GM12865 (cell line): ENCODE data around the gene IQCE.

Experiments used
- DNase-seq: peaks from one replicate; pipeline ENCODE4 v3.0.0; 2010; ENCODE audit warnings: low read depth
- H3K4me3 ChIP-seq: 2 replicates; pipeline ENCODE4 v1.5.1; 2011; ENCODE audit warnings: mild to moderate bottlenecking, low read depth, low read length, control low read depth
- TF ChIP-seq, protein P1 (sequence below): IDR thresholded peaks from 2 replicates; pipeline ENCODE4 v1.5.1; 2011; ENCODE audit warnings: low read length, control low read depth, low read depth, inconsistent platforms; ENCODE audit not compliant: insufficient read depth; ENCODE audit errors: missing control alignments

Gene IQCE

DNA sequence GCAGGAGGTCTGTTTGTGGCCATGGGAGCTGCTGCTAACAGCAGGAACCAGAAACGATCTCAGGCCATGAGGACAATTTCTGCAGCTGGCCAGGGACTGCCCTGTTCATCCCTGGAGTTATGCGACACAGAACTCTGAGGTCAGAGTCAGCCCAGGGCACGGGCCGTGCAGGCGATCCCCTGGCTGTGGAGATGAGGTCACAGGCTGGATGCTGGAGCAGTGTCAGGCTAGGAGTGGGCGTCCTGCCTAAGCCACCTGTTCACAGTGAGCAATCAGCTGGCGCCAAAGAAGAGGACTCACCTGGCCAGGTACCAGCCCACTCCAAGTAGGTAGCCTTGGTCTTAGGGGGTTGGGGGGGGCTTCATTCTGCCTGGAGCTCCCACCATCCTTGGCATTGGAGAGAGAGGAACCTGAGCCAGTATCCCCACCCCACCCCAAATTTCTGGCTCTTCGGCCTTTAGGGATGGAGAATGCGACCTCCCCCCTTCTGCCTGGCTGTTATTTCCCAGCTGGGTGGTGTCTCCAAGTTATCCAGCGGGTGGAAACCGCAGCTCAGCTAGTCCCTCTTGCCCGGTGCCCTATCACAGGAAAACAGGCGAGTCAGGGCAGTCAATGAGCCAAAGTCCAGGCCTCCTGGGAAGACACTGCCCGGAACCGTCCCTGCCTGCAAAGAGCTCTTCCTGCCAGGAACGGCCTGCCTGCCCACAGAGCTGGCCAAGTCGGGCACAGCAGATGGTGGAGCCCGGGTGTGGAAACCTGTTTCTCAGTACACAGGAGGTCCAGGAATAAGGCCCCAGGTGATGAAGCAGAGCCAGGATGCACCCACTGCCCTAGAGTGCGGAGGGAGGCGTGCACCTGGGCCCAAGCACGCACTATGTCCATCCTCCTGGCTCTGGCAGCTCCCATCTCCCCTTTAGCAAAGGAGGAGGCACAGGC lies 71.2 kb downstream of the IQCE start:
- no peak overlapping the region for H3K4me3 ChIP-seq
- TF ChIP-seq, protein P1, sequence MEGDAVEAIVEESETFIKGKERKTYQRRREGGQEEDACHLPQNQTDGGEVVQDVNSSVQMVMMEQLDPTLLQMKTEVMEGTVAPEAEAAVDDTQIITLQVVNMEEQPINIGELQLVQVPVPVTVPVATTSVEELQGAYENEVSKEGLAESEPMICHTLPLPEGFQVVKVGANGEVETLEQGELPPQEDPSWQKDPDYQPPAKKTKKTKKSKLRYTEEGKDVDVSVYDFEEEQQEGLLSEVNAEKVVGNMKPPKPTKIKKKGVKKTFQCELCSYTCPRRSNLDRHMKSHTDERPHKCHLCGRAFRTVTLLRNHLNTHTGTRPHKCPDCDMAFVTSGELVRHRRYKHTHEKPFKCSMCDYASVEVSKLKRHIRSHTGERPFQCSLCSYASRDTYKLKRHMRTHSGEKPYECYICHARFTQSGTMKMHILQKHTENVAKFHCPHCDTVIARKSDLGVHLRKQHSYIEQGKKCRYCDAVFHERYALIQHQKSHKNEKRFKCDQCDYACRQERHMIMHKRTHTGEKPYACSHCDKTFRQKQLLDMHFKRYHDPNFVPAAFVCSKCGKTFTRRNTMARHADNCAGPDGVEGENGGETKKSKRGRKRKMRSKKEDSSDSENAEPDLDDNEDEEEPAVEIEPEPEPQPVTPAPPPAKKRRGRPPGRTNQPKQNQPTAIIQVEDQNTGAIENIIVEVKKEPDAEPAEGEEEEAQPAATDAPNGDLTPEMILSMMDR: no peak
- no peak for DNase-seq

GRCh38 chr7:2631946-2632732 lies 73.4 kb downstream of the IQCE start, which contains the start of gene TTYH3:
TSS of gene TTYH3 (plus strand) at chr7:2631986. CDS start at chr7:2632156, 170 bp downstream.
- DNase-seq: peak; percentile 34
- H3K4me3 ChIP-seq: peak within 1 kb of the TSS; percentile 69
- TF ChIP-seq, protein P1: no peak

DNA sequence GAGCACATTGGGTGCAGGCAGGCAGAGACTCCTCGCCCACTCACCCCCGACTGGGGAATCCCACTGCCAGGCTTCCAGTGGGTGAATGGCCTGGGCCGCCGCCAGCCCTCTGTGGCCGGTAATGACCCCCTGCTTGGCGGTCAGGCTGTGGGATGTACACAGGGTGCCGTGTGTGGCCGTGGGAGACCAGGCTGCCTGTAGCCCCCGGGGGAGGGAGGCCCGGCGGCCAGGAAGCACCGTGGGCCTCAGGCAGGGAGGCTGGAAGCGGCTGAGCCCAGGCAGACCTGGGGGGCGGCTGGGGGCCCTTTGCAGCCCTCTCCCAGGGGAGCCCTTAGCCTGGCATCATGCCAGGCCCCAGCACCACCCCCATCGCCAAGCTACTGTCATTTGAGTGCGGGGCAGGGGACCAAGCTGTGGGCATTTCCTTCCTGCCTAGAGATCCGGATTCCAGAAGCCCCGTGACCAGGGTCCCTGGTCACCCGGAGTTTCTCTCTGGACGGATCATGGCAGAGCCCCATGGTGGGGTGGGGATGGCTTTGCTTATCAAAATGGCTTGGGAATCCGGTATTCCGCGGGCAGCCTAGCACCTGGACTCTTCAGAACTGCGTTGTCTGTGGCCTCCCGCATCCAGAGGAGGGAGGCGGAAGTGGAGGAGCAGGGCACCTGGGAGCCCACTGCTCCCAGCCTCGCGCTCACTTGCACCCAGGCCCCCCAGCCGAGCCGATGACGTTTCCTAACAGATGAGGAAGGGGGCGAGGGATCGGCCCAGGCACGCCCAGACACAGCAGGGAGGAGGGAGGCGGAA lies 74.2 kb downstream of the IQCE start:
- H3K4me3 ChIP-seq: peak overlapping the region; percentile 69
- TF ChIP-seq, protein P1: no peak
- DNase-seq: peak; percentile 33

GRCh38 chr7:2633538-2634266 lies 74.9 kb downstream of the IQCE start:
- TF ChIP-seq, protein P1: no peak
- peak overlapping the region; percentile 69 for H3K4me3 ChIP-seq
- no peak for DNase-seq

DNA sequence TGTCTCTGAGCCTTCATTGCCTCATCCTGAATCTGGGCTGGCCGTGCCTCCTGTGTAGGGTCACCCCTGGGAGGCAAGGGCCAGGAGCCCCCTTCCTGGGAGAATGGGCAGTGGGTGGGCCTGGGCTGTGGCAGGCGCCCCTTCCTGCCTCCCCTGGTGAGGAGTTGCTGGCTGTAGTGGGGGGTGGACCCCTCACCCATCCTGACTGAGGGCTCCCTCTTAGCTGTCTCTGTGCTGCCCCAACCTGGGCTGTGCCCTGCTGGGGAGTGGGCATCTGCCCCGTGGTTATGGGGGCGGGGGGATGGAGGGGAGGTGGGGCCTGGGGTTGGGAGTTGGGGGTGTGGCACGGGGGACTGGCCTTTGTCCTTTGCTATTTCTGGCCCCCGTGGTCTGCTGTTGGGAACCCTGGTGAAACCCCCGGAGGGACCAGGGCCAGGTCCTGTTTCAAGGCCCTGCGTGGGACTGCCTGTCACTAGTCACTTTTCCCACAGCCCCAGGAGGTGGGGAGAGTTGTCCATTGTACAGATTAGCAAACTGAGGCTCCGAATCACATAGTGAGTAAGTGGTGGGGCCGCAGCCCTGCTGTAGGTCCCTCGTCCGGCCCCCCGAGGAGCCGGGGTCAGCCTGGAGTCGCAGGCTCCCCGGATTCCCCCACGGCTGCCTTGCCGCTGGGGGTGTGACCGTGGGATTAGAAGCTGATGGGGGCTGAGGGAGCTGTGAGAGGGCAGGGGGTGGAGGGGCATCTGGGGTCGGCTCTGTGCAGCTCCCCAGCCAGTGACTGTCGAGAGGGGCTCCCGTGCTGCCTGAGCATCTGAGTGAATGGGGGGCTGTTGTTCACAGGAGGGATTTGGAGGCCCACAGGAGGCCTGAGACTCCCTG lies 75.7 kb downstream of the IQCE start:
- TF ChIP-seq, protein P1: no peak
- H3K4me3 ChIP-seq: no peak overlapping the region
- DNase-seq: no peak
